NT2/D1 (cell line): ENCODE measurements around the gene AMIGO1.

ENCODE experiments used
- YY1 ChIP-seq: IDR thresholded peaks from 2 replicates; pipeline ENCODE4 v1.6.1; 2011; ENCODE audit not compliant: insufficient read length, insufficient read depth
- ZNF274 ChIP-seq: IDR thresholded peaks from 2 replicates; pipeline ENCODE4 v1.6.1; 2011; ENCODE audit warnings: mild to moderate bottlenecking, low read depth, low read length

- TF ChIP-seq ZNF274 (no peak), YY1 (no peak)
These were observed 11.9 kb downstream of the AMIGO1 start for GRCh38 chr1:109497449-109498160.
